ENCODE results near the gene KCNQ4. TPM values are rescaled to one million over a fixed set of nuclear protein-coding genes. Genes with fewer than 3 reads are reported as not detected.

KCNQ4 gene
- total and polyA plus RNA-seq, 2 donors (not counting 3 experiments of a cell fraction or from before 2014, with no cell fraction given), result 0.06 to 0.07 TPM

DNA sequence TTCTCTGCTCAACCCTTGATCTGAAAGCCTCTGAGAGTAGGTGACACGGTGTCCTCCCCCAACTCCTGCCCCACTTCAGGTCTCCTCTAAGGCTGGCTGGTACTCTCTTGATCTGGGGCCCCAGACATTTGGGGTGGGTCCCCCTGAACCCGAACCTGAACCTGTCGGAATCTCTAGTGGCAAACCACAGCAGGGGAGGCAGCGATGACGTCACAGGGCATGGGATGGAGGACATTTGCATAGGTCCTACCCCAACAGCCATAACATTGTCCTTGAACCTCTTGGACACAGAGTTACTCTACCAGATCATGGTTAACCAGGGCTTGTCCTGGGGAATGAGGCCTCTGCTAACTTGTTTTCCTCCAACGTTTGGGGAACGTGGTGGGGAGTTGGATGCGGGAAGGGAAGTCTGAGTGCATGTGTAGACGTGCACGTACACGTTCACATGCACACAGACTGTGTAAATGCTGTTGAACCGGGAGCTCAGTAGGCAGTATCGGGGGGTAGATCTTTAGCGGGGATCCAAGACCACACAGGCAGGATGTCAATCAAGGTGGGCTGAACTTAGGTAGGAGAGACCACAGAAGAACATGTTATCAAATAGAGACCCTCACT, 46.2 kb downstream of the KCNQ4 start:
- CTCF ChIA-PET, result no interaction called here
- no peak overlapping the region for H3K27ac ChIP-seq (ENCODE audit: insufficient read depth, low read depth, low read length)
- no peaks in the 10 kb centered on the region for H3K36me3 ChIP-seq (ENCODE audit: control insufficient read depth in 2 of 2, extremely low read depth in 1 of 2, insufficient read depth in 2 of 2, low read length in 2 of 2)
- intact Hi-C loops (cut with micrococcal nuclease), result no loop called here
- no peaks in the 10 kb centered on the region for H3K9me3 ChIP-seq (replicated peaks; ENCODE audit: control insufficient read depth, insufficient read depth, low read length)
- peaks cover 0 to 4% of the 10 kb centered on the region in 2 experiments for H3K27me3 ChIP-seq (ENCODE audit: control insufficient read depth in 2 of 2, insufficient read depth in 2 of 2, low read length in 2 of 2)
- no peaks in the 10 kb centered on the region for H4K20me1 ChIP-seq (replicated peaks; ENCODE audit: control insufficient read depth, extremely low read depth, insufficient read depth, low read length)
- no peak overlapping the region for H3K9ac ChIP-seq (replicated peaks; ENCODE audit: extremely low read depth, insufficient read depth, low read length)
- no peaks in the 10 kb centered on the region for H3K9me1 ChIP-seq (replicated peaks; ENCODE audit: control insufficient read depth, extremely low read depth, insufficient read depth, low read length)
- no peak for DNase-seq (ENCODE audit: low read depth, low spot score)
- no TSS peak for BruUV-seq (replicated peaks)
- H3K4me2 ChIP-seq (ENCODE audit: insufficient read depth, low read length), result no peak overlapping the region
- no peak overlapping the region for H3K4me3 ChIP-seq (replicated peaks in 1 of 3; ENCODE audit: insufficient read depth in 1 of 3, low read depth in 1 of 3, low read length in 3 of 3)
- no peak overlapping the region for H2AFZ ChIP-seq (ENCODE audit: low read depth, low read length)
- no peak for TF ChIP-seq FOS (IDR thresholded peaks at IDR 0.05; ENCODE audit: borderline replicate concordance, insufficient read depth, low read length)
- H3K79me2 ChIP-seq (ENCODE audit: control insufficient read depth, insufficient read depth, low read length), result no peaks in the 10 kb centered on the region
- POLR2A ChIA-PET, result no interaction called here
- dilution Hi-C loops (cut with MboI; ENCODE audit: extremely low pct_ligation_motif_present, low sequenced_read_pairs), result no loop called here
- no peaks in the 10 kb centered on the region for H3K4me1 ChIP-seq (ENCODE audit: control insufficient read depth, extremely low read depth, insufficient read depth, low read length)
- FAIRE-seq, result no peak

DNA sequence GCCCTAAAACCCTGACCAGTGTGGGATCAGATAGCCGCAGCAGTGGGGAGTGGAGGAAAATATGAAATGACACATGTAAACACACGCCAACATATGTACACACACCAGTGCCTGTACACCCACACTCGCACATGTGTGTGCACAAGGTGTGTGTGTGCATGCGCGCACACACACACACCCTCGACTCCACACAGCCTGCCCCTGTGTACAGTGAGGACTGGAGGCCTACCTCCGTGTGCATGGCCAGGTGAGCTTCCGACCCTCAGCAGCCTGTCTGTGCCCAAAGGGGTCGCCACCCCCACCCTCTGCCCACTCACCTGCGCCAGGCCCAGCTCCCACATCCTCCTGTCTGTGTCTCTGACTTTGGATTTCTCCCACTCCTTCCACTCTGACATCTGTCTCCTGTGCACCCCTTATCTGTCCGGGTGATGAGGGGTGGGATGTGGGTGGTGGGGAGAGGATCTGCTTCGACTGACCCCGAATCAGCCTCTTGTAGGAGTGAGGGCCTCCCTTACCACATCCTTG, 46.9 kb downstream of the KCNQ4 start:
- DNase-seq (ENCODE audit: low read depth, low spot score) (no peak), FAIRE-seq (no peak)
- no peaks in the 10 kb centered on the region for H4K20me1 ChIP-seq (replicated peaks; ENCODE audit: control insufficient read depth, extremely low read depth, insufficient read depth, low read length)
- CTCF ChIA-PET, result interaction anchor here (1.4 kb wide), 1 partner anchor 122 kb away, joined by 5 read pairs; no protein-coding TSS in a partner anchor
- intact Hi-C loops (cut with micrococcal nuclease), result no loop called here
- no peak overlapping the region for H3K4me3 ChIP-seq (replicated peaks in 1 of 3; ENCODE audit: insufficient read depth in 1 of 3, low read depth in 1 of 3, low read length in 3 of 3)
- TF ChIP-seq MYC (IDR thresholded peaks at IDR 0.05; ENCODE audit: low read depth, low read length) (no peak), FOS (IDR thresholded peaks at IDR 0.05; ENCODE audit: borderline replicate concordance, insufficient read depth, low read length) (no peak), GATA2 (IDR thresholded peaks at IDR 0.05; ENCODE audit: insufficient read depth, insufficient read length, low read depth, low read length) (no peak), EZH2 (IDR thresholded peaks at IDR 0.05; ENCODE audit: borderline replicate concordance, low read depth, low read length, severe bottlenecking) (no peak), POLR2A (IDR thresholded peaks at IDR 0.05; ENCODE audit: low read depth, low read length) (no peak), POLR2AphosphoS5 (IDR thresholded peaks at IDR 0.05; ENCODE audit: insufficient read depth, low read depth, low read length) (no peak), JUN (IDR thresholded peaks at IDR 0.05; ENCODE audit: borderline replicate concordance, insufficient read depth, insufficient read length, low read depth) (no peak)
- TF ChIP-seq, protein P1, sequence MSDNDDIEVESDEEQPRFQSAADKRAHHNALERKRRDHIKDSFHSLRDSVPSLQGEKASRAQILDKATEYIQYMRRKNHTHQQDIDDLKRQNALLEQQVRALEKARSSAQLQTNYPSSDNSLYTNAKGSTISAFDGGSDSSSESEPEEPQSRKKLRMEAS (IDR thresholded peaks at IDR 0.05; ENCODE audit: insufficient read depth, insufficient read length), result no peak
- TF ChIP-seq, protein P2, sequence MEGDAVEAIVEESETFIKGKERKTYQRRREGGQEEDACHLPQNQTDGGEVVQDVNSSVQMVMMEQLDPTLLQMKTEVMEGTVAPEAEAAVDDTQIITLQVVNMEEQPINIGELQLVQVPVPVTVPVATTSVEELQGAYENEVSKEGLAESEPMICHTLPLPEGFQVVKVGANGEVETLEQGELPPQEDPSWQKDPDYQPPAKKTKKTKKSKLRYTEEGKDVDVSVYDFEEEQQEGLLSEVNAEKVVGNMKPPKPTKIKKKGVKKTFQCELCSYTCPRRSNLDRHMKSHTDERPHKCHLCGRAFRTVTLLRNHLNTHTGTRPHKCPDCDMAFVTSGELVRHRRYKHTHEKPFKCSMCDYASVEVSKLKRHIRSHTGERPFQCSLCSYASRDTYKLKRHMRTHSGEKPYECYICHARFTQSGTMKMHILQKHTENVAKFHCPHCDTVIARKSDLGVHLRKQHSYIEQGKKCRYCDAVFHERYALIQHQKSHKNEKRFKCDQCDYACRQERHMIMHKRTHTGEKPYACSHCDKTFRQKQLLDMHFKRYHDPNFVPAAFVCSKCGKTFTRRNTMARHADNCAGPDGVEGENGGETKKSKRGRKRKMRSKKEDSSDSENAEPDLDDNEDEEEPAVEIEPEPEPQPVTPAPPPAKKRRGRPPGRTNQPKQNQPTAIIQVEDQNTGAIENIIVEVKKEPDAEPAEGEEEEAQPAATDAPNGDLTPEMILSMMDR (IDR thresholded peaks at IDR 0.05; ENCODE audit: extremely low read depth in 1 of 2, insufficient read depth in 1 of 2, low read depth in 1 of 2, low read length in 2 of 2), result no peak
- no TSS peak for BruUV-seq (replicated peaks)
- H3K4me2 ChIP-seq (ENCODE audit: insufficient read depth, low read length), result no peak overlapping the region
- H2AFZ ChIP-seq (ENCODE audit: low read depth, low read length), result no peak overlapping the region
- H3K9ac ChIP-seq (replicated peaks; ENCODE audit: extremely low read depth, insufficient read depth, low read length), result no peak overlapping the region
- peaks cover 0 to 10% of the 10 kb centered on the region in 2 experiments for H3K27me3 ChIP-seq (ENCODE audit: control insufficient read depth in 2 of 2, insufficient read depth in 2 of 2, low read length in 2 of 2)
- no peak overlapping the region for H3K27ac ChIP-seq (ENCODE audit: insufficient read depth, low read depth, low read length)
- dilution Hi-C loops (cut with MboI; ENCODE audit: extremely low pct_ligation_motif_present, low sequenced_read_pairs), result no loop called here
- no peaks in the 10 kb centered on the region for H3K4me1 ChIP-seq (ENCODE audit: control insufficient read depth, extremely low read depth, insufficient read depth, low read length)
- no peaks in the 10 kb centered on the region for H3K36me3 ChIP-seq (ENCODE audit: control insufficient read depth in 2 of 2, extremely low read depth in 1 of 2, insufficient read depth in 2 of 2, low read length in 2 of 2)
- POLR2A ChIA-PET, result no interaction called here
- H3K79me2 ChIP-seq (ENCODE audit: control insufficient read depth, insufficient read depth, low read length), result no peaks in the 10 kb centered on the region
- no peaks in the 10 kb centered on the region for H3K9me1 ChIP-seq (replicated peaks; ENCODE audit: control insufficient read depth, extremely low read depth, insufficient read depth, low read length)
- H3K9me3 ChIP-seq (replicated peaks; ENCODE audit: control insufficient read depth, insufficient read depth, low read length), result no peaks in the 10 kb centered on the region
